Testis (tissue), 3 donors: ENCODE measurements around the gene SHISA6. TPM values are rescaled to one million over a fixed set of nuclear protein-coding genes. Genes with fewer than 3 reads are reported as not detected.

ENCODE experiments used
- DNase-seq: peaks from one replicate; pipeline ENCODE4 v3.0.0-alpha.2; 2019
- H3K27ac ChIP-seq, 2 donors: fragments of 200-600 bp; sonication (generic); one replicate each; pipeline ENCODE4 v1.5.1; 2019
- H3K27me3 ChIP-seq: fragments of 200-600 bp; sonication (generic); one replicate; pipeline ENCODE4 v1.5.1; 2019
- H3K36me3 ChIP-seq: fragments of 200-600 bp; sonication (generic); one replicate; pipeline ENCODE4 v1.5.1; 2017; ENCODE audit warnings: low read depth; ENCODE audit errors: missing control alignments
- H3K4me1 ChIP-seq: fragments of 200-600 bp; sonication (generic); one replicate; pipeline ENCODE4 v1.5.1; 2019
- H3K4me3 ChIP-seq, 2 donors: fragments of 200-600 bp; sonication (generic); one replicate each; pipeline ENCODE4 v1.5.1; 2017 to 2019
- H3K9me3 ChIP-seq: fragments of 200-600 bp; sonication (generic); one replicate; pipeline ENCODE4 v1.5.1; 2017
- CTCF ChIP-seq, 3 experiments: fragments of 450-650 bp in 2 of 3; fragments of 200-600 bp in 1 of 3; sonication (generic) in 1 of 3; IDR thresholded peaks; one replicate each; pipeline ENCODE4 v1.5.1; 2016 to 2019; ENCODE audit warnings: antibody characterized with exemption in 3 of 3, mild to moderate bottlenecking in 2 of 3, moderate library complexity in 1 of 3
- POLR2A ChIP-seq: fragments of 450-650 bp; IDR thresholded peaks from one replicate; pipeline ENCODE4 v1.6.1; 2017; ENCODE audit warnings: antibody characterized with exemption, mild to moderate bottlenecking, moderate library complexity
- WGBS, 2 donors: methylation state at CpG; one replicate each; pipeline ENCODE4 v1.1.5; 2018; 5-methylcytosine and 5-hydroxymethylcytosine counted together
- intact Hi-C: fragments of 100-400 bp; cut with DNase I; formaldehyde crosslinking; loops from one replicate; pipeline ENCODE4 v1.15.1; 2023; ENCODE audit warnings: low total_unique reads
- polyA plus RNA-seq: library from polyadenylated mRNA; stranded (reverse); fragments of 350-450 nt; fragmentation: Illumina TruSeq; extraction: RNeasy Lipid Tissue Mini Kit (QIAGEN cat#74804); gene quantifications from one replicate; pipeline ENCODE4 v1.2.3, GENCODE V29; 2014; ENCODE audit warnings: low read depth, low replicate concordance; ENCODE audit not compliant: insufficient read depth
- total RNA-seq, 2 donors: library from RNA; depleted of rRNA; stranded (reverse); fragments of >200 nt; gene quantifications; one replicate each; pipeline ENCODE4 v1.2.3, GENCODE V29; 2016

Gene SHISA6
- total and polyA plus RNA-seq, 3 donors from 2014 or later, result 4.0 to 10.3 (median 7.5) TPM

GRCh38 chr17:11293480-11293879 lies 52.5 kb downstream of the SHISA6 start:
- Histone ChIP-seq H3K9me3 (no peaks in the 10 kb centered on the region), H3K4me1 (no peaks in the 10 kb centered on the region), H3K36me3 (no peaks in the 10 kb centered on the region), H3K4me3 (no peak overlapping the region), H3K27ac (no peak overlapping the region), H3K27me3 (no peaks in the 10 kb centered on the region)
- DNase-seq, result no peak
- intact Hi-C loops, result no loop called here
- WGBS, 2 donors, result 80 to 81% methylated on average over 8 of the region's 8 CpGs
- no peak for TF ChIP-seq POLR2A
- no peak for TF ChIP-seq CTCF (IDR thresholded peaks at IDR 0.05)

GRCh38 chr17:11294826-11295225 lies 53.8 kb downstream of the SHISA6 start:
- Histone ChIP-seq H3K4me3 (no peak overlapping the region), H3K27me3 (no peaks in the 10 kb centered on the region), H3K27ac (no peak overlapping the region), H3K36me3 (no peaks in the 10 kb centered on the region), H3K4me1 (peaks cover 4% of the 10 kb centered on the region), H3K9me3 (no peaks in the 10 kb centered on the region)
- TF ChIP-seq POLR2A (no peak), CTCF (IDR thresholded peaks at IDR 0.05) (no peak)
- WGBS, 2 donors, result 97 to 98% methylated on average over 10 of the region's 10 CpGs
- intact Hi-C loops, result no loop called here
- DNase-seq, result no peak

- Histone ChIP-seq H3K9me3 (no peaks in the 10 kb centered on the region), H3K4me1 (peaks cover 16% of the 10 kb centered on the region), H3K27me3 (no peaks in the 10 kb centered on the region), H3K4me3 (no peak overlapping the region), H3K36me3 (no peaks in the 10 kb centered on the region), H3K27ac (no peak overlapping the region)
- 68 to 87% methylated on average over 4 of the region's 4 CpGs for WGBS, 2 donors
- intact Hi-C loops, result no loop called here
- TF ChIP-seq CTCF (IDR thresholded peaks at IDR 0.05), result peak in 1 of 3 experiments; percentile 34
- no peak for TF ChIP-seq POLR2A
- DNase-seq, result no peak
These were observed 56.0 kb downstream of the SHISA6 start for GRCh38 chr17:11296994-11297393.

GRCh38 chr17:11298401-11298800 lies 57.4 kb downstream of the SHISA6 start:
- Histone ChIP-seq H3K36me3 (no peaks in the 10 kb centered on the region), H3K27me3 (no peaks in the 10 kb centered on the region), H3K27ac (no peak overlapping the region), H3K9me3 (no peaks in the 10 kb centered on the region), H3K4me1 (peaks cover 22% of the 10 kb centered on the region), H3K4me3 (no peak overlapping the region)
- 55 to 70% methylated on average over 1 of the region's 1 CpG for whole genome bisulfite sequencing, 2 donors
- TF ChIP-seq CTCF (IDR thresholded peaks at IDR 0.05) (no peak), POLR2A (no peak)
- intact Hi-C loops, result no loop called here
- no peak for DNase-seq

GRCh38 chr17:11300201-11300600 lies 59.2 kb downstream of the SHISA6 start:
- intact Hi-C loops, result no loop called here
- no peaks in the 10 kb centered on the region for H3K9me3 ChIP-seq
- TF ChIP-seq POLR2A, result no peak
- no peak for TF ChIP-seq CTCF (IDR thresholded peaks at IDR 0.05)
- H3K36me3 ChIP-seq, result no peaks in the 10 kb centered on the region
- H3K27me3 ChIP-seq, result no peaks in the 10 kb centered on the region
- no peak overlapping the region for H3K4me3 ChIP-seq
- H3K27ac ChIP-seq, result peak overlapping the region; percentile 21 to 52
- peaks cover 29% of the 10 kb centered on the region for H3K4me1 ChIP-seq
- DNase-seq, result no peak
- 76 to 79% methylated on average over 7 of the region's 7 CpGs for WGBS, 2 donors
